Activated T-cell treated with anti-CD3 and anti-CD28 coated beads, Interleukin-2, amount 50 U/mL, for 4 hours (primary cell): ENCODE data around the gene NCAPH2. TPM values are rescaled to one million over a fixed set of nuclear protein-coding genes. Genes with fewer than 3 reads are reported as not detected.
A peak's percentile ranks its signal among the peaks of the same experiment; 100 is the strongest.

Experiments
- ATAC-seq, 2 donors: fragments of 200-7000 bp; cut with Tn5 transposase; one replicate each; pipeline ENCODE4 v1.10.0; 2021
- DNase-seq: peaks from one replicate; pipeline ENCODE4 v3.0.0-alpha.2; 2020
- H3K27me3 Mint-ChIP-seq: one replicate; pipeline ENCODE4 v1.8.0; 2021; ENCODE audit warnings: low read depth, mixed read lengths
- H3K36me3 Mint-ChIP-seq: one replicate; pipeline ENCODE4 v1.8.0; 2022; ENCODE audit warnings: mixed read lengths; ENCODE audit not compliant: insufficient read depth
- H3K4me1 Mint-ChIP-seq: one replicate; pipeline ENCODE4 v1.8.0; 2021; ENCODE audit warnings: low read depth, mixed read lengths
- H3K4me3 Mint-ChIP-seq: one replicate; pipeline ENCODE4 v1.8.0; 2021; ENCODE audit warnings: mild to moderate bottlenecking, moderate library complexity, mixed read lengths
- H3K9me3 Mint-ChIP-seq: one replicate; pipeline ENCODE4 v1.8.0; 2021; ENCODE audit warnings: mixed read lengths
- total RNA-seq, 3 donors: library from RNA; stranded (reverse); gene quantifications; one replicate each; pipeline ENCODE4 v1.2.1, GENCODE V29; 2021

Gene NCAPH2
- total RNA-seq, 3 donors from 2014 or later: 152 to 175 (median 156) TPM

GRCh38 chr22:50497093-50497492, 10.9 kb upstream of the NCAPH2 start:
- peaks cover 5% of the 10 kb centered on the region for H3K4me1 Mint-ChIP-seq
- no peak overlapping the region for H3K4me3 Mint-ChIP-seq
- H3K36me3 Mint-ChIP-seq: no peaks in the 10 kb centered on the region
- H3K9me3 Mint-ChIP-seq: no peaks in the 10 kb centered on the region
- ATAC-seq (no peak), DNase-seq (no peak)
- H3K27me3 Mint-ChIP-seq: no peaks in the 10 kb centered on the region

- peak; percentile 94 for ATAC-seq
Observed at GRCh38 chr22:50498322-50498890, 9.6 kb upstream of the NCAPH2 start.

GRCh38 chr22:50500452-50500851, 7.6 kb upstream of the NCAPH2 start:
- ATAC-seq: no peak
- H3K4me3 Mint-ChIP-seq: no peak overlapping the region
- no peaks in the 10 kb centered on the region for H3K36me3 Mint-ChIP-seq
- no peaks in the 10 kb centered on the region for H3K9me3 Mint-ChIP-seq
- no peak for DNase-seq
- H3K4me1 Mint-ChIP-seq: peaks cover 5% of the 10 kb centered on the region
- H3K27me3 Mint-ChIP-seq: no peaks in the 10 kb centered on the region

More at GRCh38 chr22:50498322-50498890, 9.6 kb upstream of the NCAPH2 start:
- peak; percentile 64 for DNase-seq
- Mint-ChIP-seq H3K4me1 (peaks cover 5% of the 10 kb centered on the region), H3K36me3 (no peaks in the 10 kb centered on the region), H3K4me3 (no peak overlapping the region), H3K27me3 (no peaks in the 10 kb centered on the region), H3K9me3 (no peaks in the 10 kb centered on the region)

GRCh38 chr22:50502096-50502495, 5.9 kb upstream of the NCAPH2 start:
- DNase-seq (no peak), ATAC-seq (no peak)
- Mint-ChIP-seq H3K36me3 (no peaks in the 10 kb centered on the region), H3K9me3 (no peaks in the 10 kb centered on the region), H3K27me3 (no peaks in the 10 kb centered on the region), H3K4me1 (peaks cover 5% of the 10 kb centered on the region), H3K4me3 (no peak overlapping the region)

GRCh38 chr22:50502628-50503474, 5.2 kb upstream of the NCAPH2 start:
- H3K27me3 Mint-ChIP-seq: no peaks in the 10 kb centered on the region
- DNase-seq (no peak), ATAC-seq (no peak)
- H3K9me3 Mint-ChIP-seq: no peaks in the 10 kb centered on the region
- H3K4me1 Mint-ChIP-seq: peaks cover 8% of the 10 kb centered on the region
- H3K4me3 Mint-ChIP-seq: no peak overlapping the region
- no peaks in the 10 kb centered on the region for H3K36me3 Mint-ChIP-seq

GRCh38 chr22:50503475-50504145, 4.4 kb upstream of the NCAPH2 start:
- Mint-ChIP-seq H3K9me3 (no peaks in the 10 kb centered on the region), H3K36me3 (no peaks in the 10 kb centered on the region), H3K27me3 (no peaks in the 10 kb centered on the region), H3K4me1 (peaks cover 5% of the 10 kb centered on the region), H3K4me3 (no peak overlapping the region)
- ATAC-seq: no peak
- DNase-seq: no peak

GRCh38 chr22:50504369-50505211, 3.4 kb upstream of the NCAPH2 start:
- peaks cover 13% of the 10 kb centered on the region for H3K4me1 Mint-ChIP-seq
- H3K9me3 Mint-ChIP-seq: no peaks in the 10 kb centered on the region

GRCh38 chr22:50505276-50505775, 2.7 kb upstream of the NCAPH2 start:
- Mint-ChIP-seq H3K36me3 (no peaks in the 10 kb centered on the region), H3K27me3 (no peaks in the 10 kb centered on the region), H3K4me1 (peaks cover 15% of the 10 kb centered on the region), H3K4me3 (peak overlapping the region; percentile 11), H3K9me3 (no peaks in the 10 kb centered on the region)
- no peak for DNase-seq
- ATAC-seq: no peak

More at GRCh38 chr22:50504369-50505211, 3.4 kb upstream of the NCAPH2 start:
- ATAC-seq (no peak), DNase-seq (no peak)
- Mint-ChIP-seq H3K36me3 (no peaks in the 10 kb centered on the region), H3K4me3 (no peak overlapping the region), H3K27me3 (no peaks in the 10 kb centered on the region)

- no peaks in the 10 kb centered on the region for H3K36me3 Mint-ChIP-seq
- H3K27me3 Mint-ChIP-seq: no peaks in the 10 kb centered on the region
- peak overlapping the region; percentile 96 for H3K4me3 Mint-ChIP-seq
- H3K4me1 Mint-ChIP-seq: peaks cover 15% of the 10 kb centered on the region
- no peak for ATAC-seq
- H3K9me3 Mint-ChIP-seq: no peaks in the 10 kb centered on the region
- DNase-seq: no peak
Observed at GRCh38 chr22:50505776-50506610, 2.0 kb upstream of the NCAPH2 start.

- ATAC-seq (no peak), DNase-seq (no peak)
- H3K27me3 Mint-ChIP-seq: no peaks in the 10 kb centered on the region
- no peaks in the 10 kb centered on the region for H3K36me3 Mint-ChIP-seq
- H3K9me3 Mint-ChIP-seq: no peaks in the 10 kb centered on the region
- peak overlapping the region; percentile 96 for H3K4me3 Mint-ChIP-seq
- peaks cover 15% of the 10 kb centered on the region for H3K4me1 Mint-ChIP-seq
Observed at GRCh38 chr22:50506611-50507420, 1.2 kb upstream of the NCAPH2 start.

GRCh38 chr22:50507421-50507990, 518 bp upstream of the NCAPH2 start, which contains the start of gene LMF2:
TSS of gene LMF2 (minus strand) at chr22:50507702. CDS start at chr22:50507675, 27 bp downstream.
- no peaks in the 10 kb centered on the region for H3K9me3 Mint-ChIP-seq
- peaks cover 15% of the 10 kb centered on the region for H3K4me1 Mint-ChIP-seq
- DNase-seq: peak; percentile 94
- no peaks in the 10 kb centered on the region for H3K27me3 Mint-ChIP-seq
- peak within 1 kb of the TSS; percentile 96 for H3K4me3 Mint-ChIP-seq
- peak; percentile 81 to 84 for ATAC-seq
- peaks cover 3% of the 10 kb centered on the region for H3K36me3 Mint-ChIP-seq

GRCh38 chr22:50508897-50509296, 873 bp downstream of the NCAPH2 start:
- H3K4me1 Mint-ChIP-seq: peaks cover 15% of the 10 kb centered on the region
- ATAC-seq (no peak), DNase-seq (no peak)
- peak overlapping the region; percentile 88 for H3K4me3 Mint-ChIP-seq
- peaks cover 3% of the 10 kb centered on the region for H3K36me3 Mint-ChIP-seq
- H3K9me3 Mint-ChIP-seq: no peaks in the 10 kb centered on the region
- H3K27me3 Mint-ChIP-seq: no peaks in the 10 kb centered on the region
